IMR-90 (cell line): Measurements from ENCODE around the gene KCNAB1.
"Not testable (repeated sequence)": the region's sequence is repeated elsewhere in the genome, so short reads cannot be mapped to it uniquely, and the experiment has no call there.

ENCODE experiments used
- CTCF ChIP-seq: conservative IDR thresholded peaks from 2 replicates; pipeline ENCODE4 v1.5.1; 2012; ENCODE audit warnings: mild to moderate bottlenecking, low read depth, low read length, improper control_type of control experiment
- FOS ChIP-seq: fragments of 150-350 bp; IDR thresholded peaks from 2 replicates; pipeline ENCODE4 v1.6.1; 2016; ENCODE audit warnings: low read depth, low read length
- POLR2A ChIP-seq: IDR thresholded peaks from 2 replicates; pipeline ENCODE4 v1.6.1; 2012; ENCODE audit warnings: mild to moderate bottlenecking, low read depth, low read length
- USF2 ChIP-seq: fragments of 150-350 bp; IDR thresholded peaks from 2 replicates; pipeline ENCODE4 v1.6.1; 2017; ENCODE audit warnings: mild to moderate bottlenecking, antibody characterized with exemption, low read length, low read depth

- not testable (repeated sequence) for TF ChIP-seq CTCF, USF2, FOS, POLR2A
Observed at GRCh38 chr3:156562486-156562885, 442.1 kb downstream of the KCNAB1 start.
